SK-N-SH treated with all-trans-retinoic acid at 6 μM for 48 hours (cell line): ENCODE data around the gene UNC45B.
"Not testable (repeated sequence)": the region's sequence is repeated elsewhere in the genome, so short reads cannot be mapped to it uniquely, and the experiment has no call there.

Experiments
- ARNTL ChIP-seq: fragments of 450-650 bp; formaldehyde crosslinking; IDR thresholded peaks from 2 replicates; pipeline ENCODE4 v1.5.0; 2020; ENCODE audit warnings: low read depth, mild to moderate bottlenecking, moderate library complexity, borderline replicate concordance
- BACH2 ChIP-seq: fragments of 250-450 bp; sonication (Bioruptor Pico); IDR thresholded peaks from 2 replicates; pipeline ENCODE4 v1.9.0; 2021; ENCODE audit warnings: mild to moderate bottlenecking, borderline replicate concordance
- CREB5 ChIP-seq: fragments of 250-450 bp; sonication (Bioruptor Pico); IDR thresholded peaks from 2 replicates; pipeline ENCODE4 v1.5.1; 2020; ENCODE audit warnings: low read depth, mild to moderate bottlenecking, moderate library complexity
- CSRNP3 ChIP-seq: fragments of 250-450 bp; sonication (Bioruptor Pico); IDR thresholded peaks from 2 replicates; pipeline ENCODE4 v1.5.1; 2021; ENCODE audit warnings: mild to moderate bottlenecking, moderate library complexity
- GLIS3 ChIP-seq: fragments of 250-450 bp; sonication (Bioruptor Pico); IDR thresholded peaks from 2 replicates; pipeline ENCODE4 v1.5.0; 2020; ENCODE audit warnings: mild to moderate bottlenecking, moderate library complexity
- ZFP3 ChIP-seq: fragments of 250-450 bp; sonication (Bioruptor Pico); IDR thresholded peaks from 2 replicates; pipeline ENCODE4 v1.5.0; 2020; ENCODE audit warnings: mild to moderate bottlenecking, moderate library complexity
- ZFP30 ChIP-seq: fragments of 450-650 bp; formaldehyde crosslinking; IDR thresholded peaks from 2 replicates; pipeline ENCODE4 v1.5.0; 2022; ENCODE audit warnings: mild to moderate bottlenecking, moderate library complexity

GRCh38 chr17:35202582-35202981 lies 55.0 kb downstream of the UNC45B start:
- not testable (repeated sequence) for TF ChIP-seq GLIS3 (CRISPR knock-in tag); CSRNP3 (CRISPR knock-in tag); BACH2 (CRISPR knock-in tag); ZFP30 (CRISPR knock-in tag); ZFP3 (CRISPR knock-in tag); ARNTL (CRISPR knock-in tag); CREB5
